H9 (cell line): ENCODE results near the gene WNT10A. TPM values are rescaled to one million over a fixed set of nuclear protein-coding genes. Genes with fewer than 3 reads are reported as not detected.

Experiments used
- DNase-seq: peaks from one replicate; pipeline ENCODE4 v3.0.0-alpha.2; 2017
- H2AFZ ChIP-seq: one replicate; pipeline ENCODE4 v1.6.1; 2013; ENCODE audit warnings: mild to moderate bottlenecking, low read length, control low read depth, moderate library complexity
- H2AK5ac ChIP-seq: 2 replicates; pipeline ENCODE4 v1.6.1; 2013; ENCODE audit warnings: low read length, control low read depth, mixed read lengths; ENCODE audit not compliant: insufficient read length
- H2BK120ac ChIP-seq: one replicate; pipeline ENCODE4 v1.6.1; 2013; ENCODE audit warnings: low read depth, mild to moderate bottlenecking, low read length, control low read depth, inconsistent platforms; ENCODE audit not compliant: poor library complexity, severe bottlenecking
- H2BK12ac ChIP-seq: 2 replicates; pipeline ENCODE4 v1.6.1; 2013; ENCODE audit warnings: low read length, control low read depth, mixed read lengths, low read depth; ENCODE audit not compliant: insufficient read length
- H2BK15ac ChIP-seq: 2 replicates; pipeline ENCODE4 v1.6.1; 2013; ENCODE audit warnings: low read depth, low read length, control low read depth
- H2BK20ac ChIP-seq: one replicate; pipeline ENCODE4 v1.6.1; 2013; ENCODE audit warnings: low read depth, mild to moderate bottlenecking, low read length, control low read depth, inconsistent platforms; ENCODE audit not compliant: poor library complexity, severe bottlenecking
- H2BK5ac ChIP-seq: 2 replicates; pipeline ENCODE4 v1.6.1; 2013; ENCODE audit warnings: low read length, control low read depth, mixed read lengths; ENCODE audit not compliant: insufficient read length
- H3K14ac ChIP-seq: 2 replicates; pipeline ENCODE4 v1.6.1; 2013; ENCODE audit warnings: low read length, control low read depth; ENCODE audit not compliant: insufficient read depth
- H3K18ac ChIP-seq: 2 replicates; pipeline ENCODE4 v1.6.1; 2013; ENCODE audit warnings: low read depth, mild to moderate bottlenecking, mixed read lengths, low read length, control low read depth; ENCODE audit not compliant: insufficient read length
- H3K23ac ChIP-seq: 2 replicates; pipeline ENCODE4 v1.6.1; 2013; ENCODE audit warnings: low read length, control low read depth, mixed read lengths, low read depth; ENCODE audit not compliant: insufficient read length
- H3K23me2 ChIP-seq: 2 replicates; pipeline ENCODE4 v1.6.1; 2013; ENCODE audit warnings: low read depth, mild to moderate bottlenecking, mixed read lengths, low read length, control low read depth; ENCODE audit not compliant: insufficient read length, poor library complexity, severe bottlenecking
- H3K27ac ChIP-seq: 2 replicates; pipeline ENCODE4 v1.5.1; 2013; ENCODE audit warnings: low read length, control low read depth, mixed read lengths, low read depth; ENCODE audit not compliant: insufficient read length
- H3K27me3 ChIP-seq: 2 replicates; pipeline ENCODE4 v1.6.1; 2013; ENCODE audit warnings: low read length, control low read depth, inconsistent platforms; ENCODE audit not compliant: insufficient read depth
- H3K4ac ChIP-seq: 2 replicates; pipeline ENCODE4 v1.6.1; 2013; ENCODE audit warnings: low read depth, mild to moderate bottlenecking, control low read depth, inconsistent platforms, low read length, moderate library complexity
- H3K4me1 ChIP-seq: 2 replicates; pipeline ENCODE4 v1.6.1; 2013; ENCODE audit warnings: low read length, control low read depth, inconsistent platforms; ENCODE audit not compliant: insufficient read depth
- H3K4me2 ChIP-seq: 2 replicates; pipeline ENCODE4 v1.6.1; 2013; ENCODE audit warnings: low read length, control low read depth, mixed read lengths; ENCODE audit not compliant: insufficient read length, insufficient read depth
- H3K56ac ChIP-seq: 2 replicates; pipeline ENCODE4 v1.6.1; 2013; ENCODE audit warnings: low read depth, mild to moderate bottlenecking, mixed read lengths, low read length, control low read depth; ENCODE audit not compliant: insufficient read length
- H3K79me1 ChIP-seq: 2 replicates; pipeline ENCODE4 v1.6.1; 2013; ENCODE audit warnings: low read depth, mild to moderate bottlenecking, moderate library complexity, low read length, control low read depth, inconsistent platforms; ENCODE audit not compliant: insufficient read depth, poor library complexity, severe bottlenecking
- H3K79me2 ChIP-seq: 2 replicates; pipeline ENCODE4 v1.6.1; 2013; ENCODE audit warnings: low read length, control low read depth, inconsistent platforms; ENCODE audit not compliant: insufficient read depth
- H3K9ac ChIP-seq: 2 replicates; pipeline ENCODE4 v1.6.1; 2013; ENCODE audit warnings: low read length, control low read depth, mixed read lengths; ENCODE audit not compliant: insufficient read length; ENCODE audit errors: extremely low read depth
- H3K9me3 ChIP-seq: one replicate; pipeline ENCODE4 v1.6.1; 2013; ENCODE audit warnings: low read depth, low read length, inconsistent platforms; ENCODE audit not compliant: control insufficient read depth
- H3T11ph ChIP-seq: one replicate; pipeline ENCODE4 v1.6.1; 2013; ENCODE audit warnings: mild to moderate bottlenecking, low read length, control low read depth, inconsistent platforms
- H4K20me1 ChIP-seq: one replicate; pipeline ENCODE4 v1.6.1; 2013; ENCODE audit not compliant: control insufficient read depth, insufficient read length, insufficient read depth
- H4K5ac ChIP-seq: 2 replicates; pipeline ENCODE4 v1.6.1; 2013; ENCODE audit warnings: low read depth, mild to moderate bottlenecking, mixed read lengths, low read length, control low read depth; ENCODE audit not compliant: insufficient read length
- H4K8ac ChIP-seq: replicated peaks from 2 replicates; pipeline ENCODE4 v1.6.1; 2013; ENCODE audit warnings: low read length, control low read depth, mixed read lengths, low read depth; ENCODE audit not compliant: insufficient read length
- H4K91ac ChIP-seq: 2 replicates; pipeline ENCODE4 v1.6.1; 2013; ENCODE audit warnings: low read depth, mild to moderate bottlenecking, moderate library complexity, mixed read lengths, low read length, control low read depth; ENCODE audit not compliant: insufficient read length
- H3K27ac Mint-ChIP-seq, 3 experiments: 2 replicates in 2 of 3; 3 replicates in 1 of 3; pipeline ENCODE4 v1.8.0; 2020 to 2021; ENCODE audit warnings: mixed read lengths in 3 of 3, mild to moderate bottlenecking in 1 of 3, moderate library complexity in 1 of 3
- H3K27me3 Mint-ChIP-seq: 2 replicates; pipeline ENCODE4 v1.8.0; 2021; ENCODE audit warnings: low read depth, mild to moderate bottlenecking, moderate library complexity, mixed read lengths
- H3K36me3 Mint-ChIP-seq, 3 experiments: 2 replicates in 2 of 3; 3 replicates in 1 of 3; pipeline ENCODE4 v1.8.0; 2020 to 2021; ENCODE audit warnings: low read depth in 3 of 3, mixed read lengths in 3 of 3; ENCODE audit not compliant: insufficient read depth in 1 of 3
- H3K4me1 Mint-ChIP-seq, 2 experiments: 2 replicates each; pipeline ENCODE4 v1.8.0; 2020; ENCODE audit warnings: mixed read lengths in 2 of 2
- H3K4me3 Mint-ChIP-seq, 2 experiments: 2 replicates in 1 of 2; 3 replicates in 1 of 2; pipeline ENCODE4 v1.8.0; 2020 to 2021; ENCODE audit warnings: mild to moderate bottlenecking in 2 of 2, mixed read lengths in 2 of 2, moderate library complexity in 1 of 2
- H3K9me3 Mint-ChIP-seq, 2 experiments: 2 replicates in 1 of 2; 3 replicates in 1 of 2; pipeline ENCODE4 v1.8.0; 2020; ENCODE audit warnings: mild to moderate bottlenecking in 2 of 2, mixed read lengths in 2 of 2, moderate library complexity in 1 of 2
- CTCF ChIP-seq: fragments of 200-600 bp; sonication (generic); conservative IDR thresholded peaks from 3 replicates; pipeline ENCODE4 v1.8.0; 2021; ENCODE audit warnings: antibody characterized with exemption, mild to moderate bottlenecking
- WGBS: extraction: QIAGEN DNeasy Blood & Tissue Kit; methylation state at CpG from one replicate; pipeline ENCODE4 v1.1.7; 2013; ENCODE audit warnings: missing lambda C conversion rate, low lambda C conversion rate, mixed read lengths; ENCODE audit not compliant: insufficient read length; ENCODE audit errors: extremely low coverage; 5-methylcytosine and 5-hydroxymethylcytosine counted together
- total RNA-seq: library from RNA; stranded (reverse); gene quantifications from 2 replicates; pipeline ENCODE4 v1.2.1, GENCODE V29; 2021

The WNT10A gene
- total RNA-seq, 1 experiment from 2014 or later = not detected

GRCh38 chr2:218899147-218899546, 18.5 kb downstream of the WNT10A start:
- peaks cover 2% of the 10 kb centered on the region for H3K23me2 ChIP-seq
- no peak overlapping the region for H3K18ac ChIP-seq
- H3K4me1 ChIP-seq = peaks cover 3% of the 10 kb centered on the region; the same call in 1 of the 2 replicates
- no peaks in the 10 kb centered on the region for H4K20me1 ChIP-seq
- H3K27me3 ChIP-seq = peaks cover 65% of the 10 kb centered on the region
- H3K79me1 ChIP-seq = no peaks in the 10 kb centered on the region
- H3K4ac ChIP-seq = no peak overlapping the region
- peak; percentile 35 for DNase-seq
- Mint-ChIP-seq H3K27ac (no peak overlapping the region), H3K4me1 (peaks cover 17 to 25% of the 10 kb centered on the region in 2 experiments), H3K27me3 (peaks cover 97% of the 10 kb centered on the region), H3K36me3 (no peaks in the 10 kb centered on the region; a peak in 1 of 7 replicates), H3K9me3 (peaks cover 0 to 6% of the 10 kb centered on the region in 2 experiments; a peak in 4 of 5 replicates), H3K4me3 (no peak overlapping the region)
- no peaks in the 10 kb centered on the region for H3K9me3 ChIP-seq
- no peaks in the 10 kb centered on the region for H3K79me2 ChIP-seq
- H4K91ac ChIP-seq = no peak overlapping the region
- no peak overlapping the region for H3K9ac ChIP-seq
- H3K14ac ChIP-seq = no peak overlapping the region
- H2AK5ac ChIP-seq = no peak overlapping the region
- peak overlapping the region; percentile 42 for H3K4me2 ChIP-seq
- no CpG with 5 or more reads among the region's 12 CpGs for WGBS
- no peak overlapping the region for H3K23ac ChIP-seq
- no peak overlapping the region for H2BK120ac ChIP-seq
- no peak overlapping the region for H3T11ph ChIP-seq
- no peak overlapping the region for H4K5ac ChIP-seq
- no peak overlapping the region for H2BK5ac ChIP-seq
- no peak overlapping the region for H4K8ac ChIP-seq
- no peak for TF ChIP-seq CTCF
- no peak overlapping the region for H2BK20ac ChIP-seq
- H3K27ac ChIP-seq = no peak overlapping the region
- H2BK12ac ChIP-seq = no peak overlapping the region
- no peak overlapping the region for H2AFZ ChIP-seq
- no peak overlapping the region for H2BK15ac ChIP-seq
- no peak overlapping the region for H3K56ac ChIP-seq
